ENCODE data around the gene GSTM3.

The GSTM3 gene

DNA sequence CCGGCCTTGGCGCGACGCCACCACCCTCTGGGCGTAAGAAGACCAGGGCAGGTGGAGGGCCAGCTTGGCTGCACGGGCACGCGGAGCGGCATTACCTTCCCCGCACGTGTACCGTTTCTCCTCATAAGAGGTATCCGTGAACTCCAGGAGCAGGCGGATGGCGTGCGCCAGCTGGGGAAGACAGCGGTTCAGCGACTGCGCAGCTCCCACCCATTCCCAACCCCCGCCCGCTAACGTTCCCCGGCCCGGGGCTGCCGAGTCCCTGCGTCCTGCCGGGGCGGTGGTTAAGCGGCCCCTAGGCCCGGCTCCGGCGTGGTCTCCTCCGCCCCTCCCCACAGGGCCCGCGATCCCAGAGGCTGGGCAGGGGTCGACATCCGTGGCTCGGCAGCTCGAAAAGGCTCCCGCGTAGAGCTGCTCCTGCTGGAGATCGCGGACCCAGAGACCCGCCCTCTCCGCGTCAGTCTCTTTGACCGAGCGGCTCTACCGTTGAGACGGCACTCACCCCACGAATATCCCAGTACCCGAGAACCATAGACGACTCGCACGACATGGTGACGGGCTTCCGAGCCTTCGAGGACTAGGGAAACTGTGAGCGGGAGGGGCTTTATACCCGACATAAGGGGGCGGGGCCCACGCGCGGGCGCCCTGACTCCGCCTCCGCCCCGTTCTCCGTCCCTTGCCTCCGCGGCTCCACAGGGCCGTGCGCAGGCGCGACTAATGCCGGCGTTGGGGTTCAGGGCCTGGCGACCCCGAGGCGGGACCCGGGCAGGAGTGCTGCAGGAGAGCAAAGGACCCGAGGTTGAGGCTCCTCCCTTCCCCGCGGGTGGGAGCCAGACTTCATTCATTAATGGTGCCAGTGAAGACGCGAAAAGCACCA lies 862 bp downstream of the GSTM3 start:
- Histone ChIP-seq H3K9me3 (ENCODE audit: control insufficient read depth, insufficient read depth, low read length) (no peaks in the 10 kb centered on the region), H3K4me3 (ENCODE audit: low read length) (no peak overlapping the region), H4K20me1 (ENCODE audit: control insufficient read depth, insufficient read depth, low read depth, low read length) (no peaks in the 10 kb centered on the region), H3F3A (ENCODE audit: control insufficient read depth, insufficient read depth) (no peaks in the 10 kb centered on the region), H3K36me3 (ENCODE audit: control insufficient read depth, low read length) (no peaks in the 10 kb centered on the region), H3K79me2 (ENCODE audit: control insufficient read depth, low read length) (no peaks in the 10 kb centered on the region), H3K4me1 (ENCODE audit: control insufficient read depth, low read length) (no peaks in the 10 kb centered on the region), H3K27me3 (ENCODE audit: control insufficient read depth, low read length) (peaks cover 10% of the 10 kb centered on the region), H3K4me2 (ENCODE audit: low read length) (no peak overlapping the region), H3K27ac (ENCODE audit: low read depth, low read length) (no peak overlapping the region), H3K9me2 (replicated peaks; ENCODE audit: control insufficient read depth, low read length) (no peaks in the 10 kb centered on the region)
- TF ChIP-seq, protein P1, sequence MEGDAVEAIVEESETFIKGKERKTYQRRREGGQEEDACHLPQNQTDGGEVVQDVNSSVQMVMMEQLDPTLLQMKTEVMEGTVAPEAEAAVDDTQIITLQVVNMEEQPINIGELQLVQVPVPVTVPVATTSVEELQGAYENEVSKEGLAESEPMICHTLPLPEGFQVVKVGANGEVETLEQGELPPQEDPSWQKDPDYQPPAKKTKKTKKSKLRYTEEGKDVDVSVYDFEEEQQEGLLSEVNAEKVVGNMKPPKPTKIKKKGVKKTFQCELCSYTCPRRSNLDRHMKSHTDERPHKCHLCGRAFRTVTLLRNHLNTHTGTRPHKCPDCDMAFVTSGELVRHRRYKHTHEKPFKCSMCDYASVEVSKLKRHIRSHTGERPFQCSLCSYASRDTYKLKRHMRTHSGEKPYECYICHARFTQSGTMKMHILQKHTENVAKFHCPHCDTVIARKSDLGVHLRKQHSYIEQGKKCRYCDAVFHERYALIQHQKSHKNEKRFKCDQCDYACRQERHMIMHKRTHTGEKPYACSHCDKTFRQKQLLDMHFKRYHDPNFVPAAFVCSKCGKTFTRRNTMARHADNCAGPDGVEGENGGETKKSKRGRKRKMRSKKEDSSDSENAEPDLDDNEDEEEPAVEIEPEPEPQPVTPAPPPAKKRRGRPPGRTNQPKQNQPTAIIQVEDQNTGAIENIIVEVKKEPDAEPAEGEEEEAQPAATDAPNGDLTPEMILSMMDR (IDR thresholded peaks at IDR 0.05; ENCODE audit: low read depth, low read length, poor library complexity, severe bottlenecking) = no peak
- no peak for TF ChIP-seq EZH2phosphoT487 (IDR thresholded peaks at IDR 0.05; ENCODE audit: borderline replicate concordance, low read length)

DNA sequence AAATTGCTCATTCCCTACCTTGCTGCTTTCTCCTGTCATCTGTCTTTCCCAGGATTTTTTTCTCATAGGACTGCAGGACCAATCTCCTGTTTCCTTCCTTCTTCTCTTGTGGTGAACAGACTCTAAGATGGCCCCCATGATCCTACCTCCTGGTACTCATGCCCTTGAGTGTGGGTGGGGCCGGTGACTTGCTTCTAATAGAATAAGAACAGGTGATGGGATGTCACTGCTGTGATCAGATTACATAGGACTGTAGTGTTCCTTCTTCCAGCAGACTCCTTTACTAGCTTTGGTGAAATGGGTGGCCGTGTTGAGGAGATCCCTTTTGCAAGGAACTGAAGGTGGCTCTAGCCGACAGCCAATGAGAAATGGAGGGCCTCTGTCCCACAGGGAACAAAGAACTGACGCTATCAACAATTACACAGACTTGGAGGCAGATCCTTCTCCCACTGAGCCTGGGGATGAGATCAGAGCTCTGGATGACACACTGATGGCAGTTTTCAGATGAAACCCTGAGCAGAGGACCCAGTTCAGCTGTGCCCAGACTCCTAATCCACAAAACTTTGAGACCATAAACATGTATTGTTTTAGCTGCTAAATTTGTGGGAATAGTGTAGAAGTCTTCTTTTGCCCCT lies 7.5 kb downstream of the GSTM3 start:
- H3K36me3 ChIP-seq (ENCODE audit: control insufficient read depth, low read length) = no peaks in the 10 kb centered on the region
- TF ChIP-seq, protein P1 (IDR thresholded peaks at IDR 0.05; ENCODE audit: low read depth, low read length, poor library complexity, severe bottlenecking) = no peak
- TF ChIP-seq EZH2phosphoT487 (IDR thresholded peaks at IDR 0.05; ENCODE audit: borderline replicate concordance, low read length) = no peak
- no peaks in the 10 kb centered on the region for H3K9me2 ChIP-seq (replicated peaks; ENCODE audit: control insufficient read depth, low read length)
- no peaks in the 10 kb centered on the region for H4K20me1 ChIP-seq (ENCODE audit: control insufficient read depth, insufficient read depth, low read depth, low read length)
- H3K79me2 ChIP-seq (ENCODE audit: control insufficient read depth, low read length) = no peaks in the 10 kb centered on the region
- no peaks in the 10 kb centered on the region for H3K9me3 ChIP-seq (ENCODE audit: control insufficient read depth, insufficient read depth, low read length)
- no peak overlapping the region for H3K4me3 ChIP-seq (ENCODE audit: low read length)
- H3K4me1 ChIP-seq (ENCODE audit: control insufficient read depth, low read length) = no peaks in the 10 kb centered on the region
- no peaks in the 10 kb centered on the region for H3F3A ChIP-seq (ENCODE audit: control insufficient read depth, insufficient read depth)
- H3K4me2 ChIP-seq (ENCODE audit: low read length) = no peak overlapping the region
- peaks cover 19% of the 10 kb centered on the region for H3K27me3 ChIP-seq (ENCODE audit: control insufficient read depth, low read length)
- no peak overlapping the region for H3K27ac ChIP-seq (ENCODE audit: low read depth, low read length)

DNA sequence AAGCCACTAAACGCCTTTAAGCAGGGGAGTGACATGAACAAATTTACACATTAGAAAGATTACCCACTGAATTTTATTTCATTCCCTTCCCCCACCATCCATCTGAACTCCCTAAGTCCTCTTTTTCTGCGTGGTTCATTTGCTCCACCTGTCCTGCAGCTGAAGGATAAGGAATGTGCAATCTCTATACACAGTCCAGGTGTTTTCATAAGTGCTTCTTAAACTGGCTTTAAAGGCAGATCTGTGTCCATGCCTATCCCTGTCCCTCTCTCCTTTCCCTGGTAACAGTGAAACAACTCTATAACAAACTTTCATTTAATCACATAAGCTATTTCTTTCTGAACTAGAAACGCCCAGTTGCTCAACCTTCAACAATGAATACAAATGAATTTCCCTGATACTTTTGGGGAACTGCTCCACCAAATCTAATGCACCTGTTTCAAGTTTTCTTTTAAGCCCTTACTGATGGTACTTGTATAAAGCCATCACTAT lies 8.4 kb downstream of the GSTM3 start:
- Histone ChIP-seq H3K4me1 (ENCODE audit: control insufficient read depth, low read length) (no peaks in the 10 kb centered on the region), H4K20me1 (ENCODE audit: control insufficient read depth, insufficient read depth, low read depth, low read length) (no peaks in the 10 kb centered on the region), H3K27me3 (ENCODE audit: control insufficient read depth, low read length) (peaks cover 16% of the 10 kb centered on the region), H3K79me2 (ENCODE audit: control insufficient read depth, low read length) (no peaks in the 10 kb centered on the region), H3K9me2 (replicated peaks; ENCODE audit: control insufficient read depth, low read length) (no peaks in the 10 kb centered on the region), H3K4me2 (ENCODE audit: low read length) (no peak overlapping the region), H3K36me3 (ENCODE audit: control insufficient read depth, low read length) (no peaks in the 10 kb centered on the region), H3K27ac (ENCODE audit: low read depth, low read length) (no peak overlapping the region), H3F3A (ENCODE audit: control insufficient read depth, insufficient read depth) (no peaks in the 10 kb centered on the region), H3K4me3 (ENCODE audit: low read length) (no peak overlapping the region), H3K9me3 (ENCODE audit: control insufficient read depth, insufficient read depth, low read length) (no peaks in the 10 kb centered on the region)
- TF ChIP-seq EZH2phosphoT487 (IDR thresholded peaks at IDR 0.05; ENCODE audit: borderline replicate concordance, low read length) = no peak
- TF ChIP-seq, protein P1 (IDR thresholded peaks at IDR 0.05; ENCODE audit: low read depth, low read length, poor library complexity, severe bottlenecking) = no peak

All from DOHH2 (cell line).